Measurements from ENCODE around the gene PCSK9. TPM values are rescaled to one million over a fixed set of nuclear protein-coding genes. Genes with fewer than 3 reads are reported as not detected.

PCSK9 gene
- total and polyA plus RNA-seq, 2 of the 13 experiments (the other 11 are each of a cell fraction or from before 2014, with no cell fraction given): 33.3 to 80.5 TPM

DNA sequence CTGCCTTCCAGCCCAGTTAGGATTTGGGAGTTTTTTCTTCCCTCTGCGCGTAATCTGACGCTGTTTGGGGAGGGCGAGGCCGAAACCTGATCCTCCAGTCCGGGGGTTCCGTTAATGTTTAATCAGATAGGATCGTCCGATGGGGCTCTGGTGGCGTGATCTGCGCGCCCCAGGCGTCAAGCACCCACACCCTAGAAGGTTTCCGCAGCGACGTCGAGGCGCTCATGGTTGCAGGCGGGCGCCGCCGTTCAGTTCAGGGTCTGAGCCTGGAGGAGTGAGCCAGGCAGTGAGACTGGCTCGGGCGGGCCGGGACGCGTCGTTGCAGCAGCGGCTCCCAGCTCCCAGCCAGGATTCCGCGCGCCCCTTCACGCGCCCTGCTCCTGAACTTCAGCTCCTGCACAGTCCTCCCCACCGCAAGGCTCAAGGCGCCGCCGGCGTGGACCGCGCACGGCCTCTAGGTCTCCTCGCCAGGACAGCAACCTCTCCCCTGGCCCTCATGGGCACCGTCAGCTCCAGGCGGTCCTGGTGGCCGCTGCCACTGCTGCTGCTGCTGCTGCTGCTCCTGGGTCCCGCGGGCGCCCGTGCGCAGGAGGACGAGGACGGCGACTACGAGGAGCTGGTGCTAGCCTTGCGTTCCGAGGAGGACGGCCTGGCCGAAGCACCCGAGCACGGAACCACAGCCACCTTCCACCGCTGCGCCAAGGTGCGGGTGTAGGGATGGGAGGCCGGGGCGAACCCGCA is at the start of gene PCSK9 (continued):
- TF ChIP-seq, protein P1, sequence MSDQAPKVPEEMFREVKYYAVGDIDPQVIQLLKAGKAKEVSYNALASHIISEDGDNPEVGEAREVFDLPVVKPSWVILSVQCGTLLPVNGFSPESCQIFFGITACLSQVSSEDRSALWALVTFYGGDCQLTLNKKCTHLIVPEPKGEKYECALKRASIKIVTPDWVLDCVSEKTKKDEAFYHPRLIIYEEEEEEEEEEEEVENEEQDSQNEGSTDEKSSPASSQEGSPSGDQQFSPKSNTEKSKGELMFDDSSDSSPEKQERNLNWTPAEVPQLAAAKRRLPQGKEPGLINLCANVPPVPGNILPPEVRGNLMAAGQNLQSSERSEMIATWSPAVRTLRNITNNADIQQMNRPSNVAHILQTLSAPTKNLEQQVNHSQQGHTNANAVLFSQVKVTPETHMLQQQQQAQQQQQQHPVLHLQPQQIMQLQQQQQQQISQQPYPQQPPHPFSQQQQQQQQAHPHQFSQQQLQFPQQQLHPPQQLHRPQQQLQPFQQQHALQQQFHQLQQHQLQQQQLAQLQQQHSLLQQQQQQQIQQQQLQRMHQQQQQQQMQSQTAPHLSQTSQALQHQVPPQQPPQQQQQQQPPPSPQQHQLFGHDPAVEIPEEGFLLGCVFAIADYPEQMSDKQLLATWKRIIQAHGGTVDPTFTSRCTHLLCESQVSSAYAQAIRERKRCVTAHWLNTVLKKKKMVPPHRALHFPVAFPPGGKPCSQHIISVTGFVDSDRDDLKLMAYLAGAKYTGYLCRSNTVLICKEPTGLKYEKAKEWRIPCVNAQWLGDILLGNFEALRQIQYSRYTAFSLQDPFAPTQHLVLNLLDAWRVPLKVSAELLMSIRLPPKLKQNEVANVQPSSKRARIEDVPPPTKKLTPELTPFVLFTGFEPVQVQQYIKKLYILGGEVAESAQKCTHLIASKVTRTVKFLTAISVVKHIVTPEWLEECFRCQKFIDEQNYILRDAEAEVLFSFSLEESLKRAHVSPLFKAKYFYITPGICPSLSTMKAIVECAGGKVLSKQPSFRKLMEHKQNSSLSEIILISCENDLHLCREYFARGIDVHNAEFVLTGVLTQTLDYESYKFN (CRISPR knock-in tag; conservative IDR thresholded peaks at IDR 0.05): peak; percentile 79
- TF ChIP-seq ZNF772 (CRISPR knock-in tag; IDR thresholded peaks at IDR 0.05) (peak; percentile 88; the same call in 1 of the 2 replicates), SALL1 (CRISPR knock-in tag; IDR thresholded peaks at IDR 0.05) (peak; percentile 90), NR2F6 (IDR thresholded peaks at IDR 0.05) (no peak), NR2F6 (CRISPR knock-in tag; IDR thresholded peaks at IDR 0.05) (no peak), KLF9 (CRISPR knock-in tag; IDR thresholded peaks at IDR 0.05; ENCODE audit: low read depth) (no peak), PCBP2 (optimal IDR thresholded peaks at IDR 0.05; ENCODE audit: low read depth, low read length, poor library complexity, severe bottlenecking) (no peak), ZSCAN21 (CRISPR knock-in tag; IDR thresholded peaks at IDR 0.05; ENCODE audit: borderline replicate concordance) (peak; percentile 86), ETV5 (CRISPR knock-in tag; IDR thresholded peaks at IDR 0.05; ENCODE audit: borderline replicate concordance) (peak; percentile 32; the same call in 1 of the 2 replicates), MTA3 (CRISPR knock-in tag; IDR thresholded peaks at IDR 0.05) (no peak), TARDBP (CRISPR knock-in tag; IDR thresholded peaks at IDR 0.05) (peak; percentile 95), ZNF761 (CRISPR knock-in tag; conservative IDR thresholded peaks at IDR 0.05) (peak; percentile 75; the same call in 1 of the 2 replicates), ZNF552 (CRISPR knock-in tag; IDR thresholded peaks at IDR 0.05; ENCODE audit: borderline replicate concordance) (peak; percentile 67; the same call in 1 of the 2 replicates)
- TF ChIP-seq, protein P2, sequence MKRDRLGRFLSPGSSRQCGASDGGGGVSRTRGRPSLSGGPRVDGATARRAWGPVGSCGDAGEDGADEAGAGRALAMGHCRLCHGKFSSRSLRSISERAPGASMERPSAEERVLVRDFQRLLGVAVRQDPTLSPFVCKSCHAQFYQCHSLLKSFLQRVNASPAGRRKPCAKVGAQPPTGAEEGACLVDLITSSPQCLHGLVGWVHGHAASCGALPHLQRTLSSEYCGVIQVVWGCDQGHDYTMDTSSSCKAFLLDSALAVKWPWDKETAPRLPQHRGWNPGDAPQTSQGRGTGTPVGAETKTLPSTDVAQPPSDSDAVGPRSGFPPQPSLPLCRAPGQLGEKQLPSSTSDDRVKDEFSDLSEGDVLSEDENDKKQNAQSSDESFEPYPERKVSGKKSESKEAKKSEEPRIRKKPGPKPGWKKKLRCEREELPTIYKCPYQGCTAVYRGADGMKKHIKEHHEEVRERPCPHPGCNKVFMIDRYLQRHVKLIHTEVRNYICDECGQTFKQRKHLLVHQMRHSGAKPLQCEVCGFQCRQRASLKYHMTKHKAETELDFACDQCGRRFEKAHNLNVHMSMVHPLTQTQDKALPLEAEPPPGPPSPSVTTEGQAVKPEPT (CRISPR knock-in tag; IDR thresholded peaks at IDR 0.05; ENCODE audit: low read depth): no peak; the same call in 1 of the 2 replicates
- TF ChIP-seq, protein P3, sequence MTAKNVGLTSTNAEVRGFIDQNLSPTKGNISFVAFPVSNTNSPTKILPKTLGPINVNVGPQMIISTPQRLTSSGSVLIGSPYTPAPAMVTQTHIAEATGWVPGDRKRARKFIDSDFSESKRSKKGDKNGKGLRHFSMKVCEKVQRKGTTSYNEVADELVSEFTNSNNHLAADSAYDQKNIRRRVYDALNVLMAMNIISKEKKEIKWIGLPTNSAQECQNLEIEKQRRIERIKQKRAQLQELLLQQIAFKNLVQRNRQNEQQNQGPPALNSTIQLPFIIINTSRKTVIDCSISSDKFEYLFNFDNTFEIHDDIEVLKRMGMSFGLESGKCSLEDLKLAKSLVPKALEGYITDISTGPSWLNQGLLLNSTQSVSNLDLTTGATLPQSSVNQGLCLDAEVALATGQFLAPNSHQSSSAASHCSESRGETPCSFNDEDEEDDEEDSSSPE (CRISPR knock-in tag; IDR thresholded peaks at IDR 0.05): peak; percentile 84
- TF ChIP-seq, protein P4, sequence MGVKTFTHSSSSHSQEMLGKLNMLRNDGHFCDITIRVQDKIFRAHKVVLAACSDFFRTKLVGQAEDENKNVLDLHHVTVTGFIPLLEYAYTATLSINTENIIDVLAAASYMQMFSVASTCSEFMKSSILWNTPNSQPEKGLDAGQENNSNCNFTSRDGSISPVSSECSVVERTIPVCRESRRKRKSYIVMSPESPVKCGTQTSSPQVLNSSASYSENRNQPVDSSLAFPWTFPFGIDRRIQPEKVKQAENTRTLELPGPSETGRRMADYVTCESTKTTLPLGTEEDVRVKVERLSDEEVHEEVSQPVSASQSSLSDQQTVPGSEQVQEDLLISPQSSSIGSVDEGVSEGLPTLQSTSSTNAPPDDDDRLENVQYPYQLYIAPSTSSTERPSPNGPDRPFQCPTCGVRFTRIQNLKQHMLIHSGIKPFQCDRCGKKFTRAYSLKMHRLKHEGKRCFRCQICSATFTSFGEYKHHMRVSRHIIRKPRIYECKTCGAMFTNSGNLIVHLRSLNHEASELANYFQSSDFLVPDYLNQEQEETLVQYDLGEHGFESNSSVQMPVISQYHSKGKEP (CRISPR knock-in tag; IDR thresholded peaks at IDR 0.05): peak; percentile 31; the same call in 1 of the 2 replicates
- TF ChIP-seq, protein P5, sequence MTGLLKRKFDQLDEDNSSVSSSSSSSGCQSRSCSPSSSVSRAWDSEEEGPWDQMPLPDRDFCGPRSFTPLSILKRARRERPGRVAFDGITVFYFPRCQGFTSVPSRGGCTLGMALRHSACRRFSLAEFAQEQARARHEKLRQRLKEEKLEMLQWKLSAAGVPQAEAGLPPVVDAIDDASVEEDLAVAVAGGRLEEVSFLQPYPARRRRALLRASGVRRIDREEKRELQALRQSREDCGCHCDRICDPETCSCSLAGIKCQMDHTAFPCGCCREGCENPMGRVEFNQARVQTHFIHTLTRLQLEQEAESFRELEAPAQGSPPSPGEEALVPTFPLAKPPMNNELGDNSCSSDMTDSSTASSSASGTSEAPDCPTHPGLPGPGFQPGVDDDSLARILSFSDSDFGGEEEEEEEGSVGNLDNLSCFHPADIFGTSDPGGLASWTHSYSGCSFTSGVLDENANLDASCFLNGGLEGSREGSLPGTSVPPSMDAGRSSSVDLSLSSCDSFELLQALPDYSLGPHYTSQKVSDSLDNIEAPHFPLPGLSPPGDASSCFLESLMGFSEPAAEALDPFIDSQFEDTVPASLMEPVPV (CRISPR knock-in tag; IDR thresholded peaks at IDR 0.05): peak; percentile 98
- TF ChIP-seq, protein P6, sequence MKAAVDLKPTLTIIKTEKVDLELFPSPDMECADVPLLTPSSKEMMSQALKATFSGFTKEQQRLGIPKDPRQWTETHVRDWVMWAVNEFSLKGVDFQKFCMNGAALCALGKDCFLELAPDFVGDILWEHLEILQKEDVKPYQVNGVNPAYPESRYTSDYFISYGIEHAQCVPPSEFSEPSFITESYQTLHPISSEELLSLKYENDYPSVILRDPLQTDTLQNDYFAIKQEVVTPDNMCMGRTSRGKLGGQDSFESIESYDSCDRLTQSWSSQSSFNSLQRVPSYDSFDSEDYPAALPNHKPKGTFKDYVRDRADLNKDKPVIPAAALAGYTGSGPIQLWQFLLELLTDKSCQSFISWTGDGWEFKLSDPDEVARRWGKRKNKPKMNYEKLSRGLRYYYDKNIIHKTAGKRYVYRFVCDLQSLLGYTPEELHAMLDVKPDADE (CRISPR knock-in tag; IDR thresholded peaks at IDR 0.05): no peak
